GM13976 (cell line): ENCODE data around the gene SIN3B.

Experiments used
- DNase-seq: peaks from one replicate; pipeline ENCODE4 v3.0.0; 2012; ENCODE audit warnings: low spot score
- CTCF ChIP-seq: IDR thresholded peaks from 2 replicates; pipeline ENCODE4 v1.5.1; 2012; ENCODE audit warnings: borderline replicate concordance, mild to moderate bottlenecking; ENCODE audit not compliant: insufficient read depth; ENCODE audit errors: extremely low read depth, missing control alignments, control extremely low read depth
- in situ Hi-C: fragments of 300-500 bp; cut with MboI; formaldehyde crosslinking; loops from one replicate; pipeline ENCODE4 v1.12.0; 2022; ENCODE audit warnings: low sequenced_read_pairs, mixed read lengths, inconsistent platforms; ENCODE audit not compliant: unreplicated experiment

Gene SIN3B

GRCh38 chr19:16825312-16826052 lies 3.7 kb upstream of the SIN3B start:
- no peak for DNase-seq
- in situ Hi-C loops, result no loop called here
- no peak for TF ChIP-seq CTCF

- no peak for TF ChIP-seq CTCF
- in situ Hi-C loops, result no loop called here
- no peak for DNase-seq
These were observed 658 bp downstream of the SIN3B start for GRCh38 chr19:16829822-16830289.

- in situ Hi-C loops, result no loop called here
- no peak for DNase-seq
- no peak for TF ChIP-seq CTCF
These were observed 1.5 kb downstream of the SIN3B start for GRCh38 chr19:16830679-16831078.

- no peak for TF ChIP-seq CTCF
- in situ Hi-C loops, result no loop called here
These were observed 2.3 kb downstream of the SIN3B start for GRCh38 chr19:16831531-16831930.

GRCh38 chr19:16834747-16835146 lies 5.5 kb downstream of the SIN3B start:
- in situ Hi-C loops, result no loop called here
- no peak for DNase-seq
- TF ChIP-seq CTCF, result no peak

More at GRCh38 chr19:16831531-16831930, 2.3 kb downstream of the SIN3B start:
- DNase-seq, result no peak

GRCh38 chr19:16836115-16837034 lies 7.2 kb downstream of the SIN3B start:
- in situ Hi-C loops, result no loop called here
- peak; percentile 18 for TF ChIP-seq CTCF
- peak; percentile 77 for DNase-seq
